Right cardiac atrium (tissue), 5 donors: ENCODE results near the gene SRGAP1. TPM values are rescaled to one million over a fixed set of nuclear protein-coding genes. Genes with fewer than 3 reads are reported as not detected.

Source experiments
- ATAC-seq, 2 donors: fragments of 200-7000 bp; cut with Tn5 transposase; one replicate each; pipeline versions ENCODE4 v1.8.0 to v1.9.1; 2020; ENCODE audit warnings: moderate library complexity in 2 of 2, mild to moderate bottlenecking in 1 of 2
- DNase-seq, 3 donors: peaks; one replicate each; pipeline ENCODE4 v3.0.0-alpha.2; 2020
- H3K27ac ChIP-seq: one replicate; pipeline ENCODE4 v1.5.1; 2013; ENCODE audit warnings: mild to moderate bottlenecking, low read length, control low read depth, moderate library complexity
- H3K27me3 ChIP-seq: one replicate; pipeline ENCODE4 v1.6.1; 2013; ENCODE audit not compliant: control insufficient read depth, insufficient read depth
- H3K4me1 ChIP-seq: one replicate; pipeline ENCODE4 v1.6.1; 2013; ENCODE audit warnings: low read length; ENCODE audit not compliant: control insufficient read depth, insufficient read depth
- H3K4me3 ChIP-seq: one replicate; pipeline ENCODE4 v1.5.1; 2013; ENCODE audit warnings: low read length, control low read depth
- H3K9me3 ChIP-seq: one replicate; pipeline ENCODE4 v1.6.1; 2013; ENCODE audit warnings: low read length; ENCODE audit not compliant: control insufficient read depth
- WGBS: extraction: QIAGEN DNeasy Blood & Tissue Kit; methylation state at CpG from one replicate; pipeline ENCODE4 v1.1.7; 2013; 5-methylcytosine and 5-hydroxymethylcytosine counted together
- intact Hi-C, 4 donors: fragments of 100-400 bp; cut with DNase I; formaldehyde crosslinking; loops; one replicate each; pipeline versions ENCODE4 v1.11.0 to v1.14.0; 2022 to 2023
- polyA plus RNA-seq: library from polyadenylated mRNA; stranded (reverse); fragments of 200-250 nt; gene quantifications from one replicate; pipeline ENCODE4 v1.2.3, GENCODE V29; 2013
- total RNA-seq, 4 donors: library from RNA; stranded (reverse); fragmentation: NEBNext Ultra II Directional; extraction: Animal tissue kit (Norgen Biotek cat#: 25700); gene quantifications; one replicate each; pipeline ENCODE4 v1.2.1, GENCODE V29; 2021
- donor health status: healthy with polysubstance abuse.
- donor health status: DM: no; HTN: yes; CAD: no.
- donor health status: DM: no; HTN: no; CAD: no.
- donor health status: DM: no; HTN: yes; CAD: no; lungs with severe emphysema.
- donor health status: DM: yes; HTN: yes; CAD: no.

Gene SRGAP1
- total and polyA plus RNA-seq, 5 donors = 1.7 to 5.5 (median 5.1) TPM

DNA sequence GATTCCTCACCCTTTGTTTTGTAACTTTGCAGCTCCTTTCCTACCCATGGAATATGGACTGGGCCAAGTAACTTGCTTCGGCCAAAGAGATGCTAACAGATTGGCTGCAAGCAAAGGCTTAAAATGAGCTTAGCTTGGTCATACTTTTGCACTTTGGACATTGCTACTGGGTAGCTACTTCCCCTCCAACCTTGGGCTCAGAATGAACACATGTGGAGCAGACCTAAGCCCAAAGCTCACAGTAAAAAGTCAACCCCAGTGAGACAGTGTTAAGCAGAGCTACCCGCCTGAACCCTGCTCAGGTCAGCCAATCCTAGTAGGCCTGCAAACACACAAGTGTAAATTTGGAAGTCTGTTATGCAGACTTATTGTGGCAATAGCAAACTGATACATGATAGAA is 363.0 kb downstream of the SRGAP1 start:
- Histone ChIP-seq H3K4me3 (no peak overlapping the region), H3K9me3 (no peaks in the 10 kb centered on the region), H3K27me3 (no peaks in the 10 kb centered on the region), H3K4me1 (no peaks in the 10 kb centered on the region), H3K27ac (no peak overlapping the region)
- DNase-seq (no peak), ATAC-seq (no peak)
- intact Hi-C loops = no loop called here
- 95% methylated on average over 2 of the region's 2 CpGs for WGBS

Other genes starting within 250 kb of the SRGAP1 start
- 10 to 100 TPM; 40.0 to 54.8 (median 46.0) TPM for gene DPY19L2, start 176.2 kb upstream of the SRGAP1 start, total RNA-seq
- gene DPY19L2, start 176.2 kb upstream of the SRGAP1 start, polyA plus RNA-seq = 28.1 TPM
- gene RXYLT1, start 64.8 kb upstream of the SRGAP1 start, total RNA-seq = 10 to 100 TPM; 14.6 to 21.3 (median 15.3) TPM
- gene RXYLT1, start 64.8 kb upstream of the SRGAP1 start, polyA plus RNA-seq = 12.6 TPM